Head of caudate nucleus (tissue), 42 donors: Measurements from ENCODE around the gene TFDP2.
"Not testable (repeated sequence)": the region's sequence is repeated elsewhere in the genome, so short reads cannot be mapped to it uniquely, and the experiment has no call there.

Experiments
- DNase-seq, 42 donors: peaks; one replicate each; pipeline versions ENCODE4 v3.0.0 to v3.0.0-alpha.2; 2020 to 2021; ENCODE audit warnings: mixed read lengths in 7 of 42
- intact Hi-C: fragments of 100-400 bp; cut with DNase I; formaldehyde crosslinking; loops from one replicate; pipeline ENCODE4 v1.15.0; 2022

TFDP2 gene

DNA sequence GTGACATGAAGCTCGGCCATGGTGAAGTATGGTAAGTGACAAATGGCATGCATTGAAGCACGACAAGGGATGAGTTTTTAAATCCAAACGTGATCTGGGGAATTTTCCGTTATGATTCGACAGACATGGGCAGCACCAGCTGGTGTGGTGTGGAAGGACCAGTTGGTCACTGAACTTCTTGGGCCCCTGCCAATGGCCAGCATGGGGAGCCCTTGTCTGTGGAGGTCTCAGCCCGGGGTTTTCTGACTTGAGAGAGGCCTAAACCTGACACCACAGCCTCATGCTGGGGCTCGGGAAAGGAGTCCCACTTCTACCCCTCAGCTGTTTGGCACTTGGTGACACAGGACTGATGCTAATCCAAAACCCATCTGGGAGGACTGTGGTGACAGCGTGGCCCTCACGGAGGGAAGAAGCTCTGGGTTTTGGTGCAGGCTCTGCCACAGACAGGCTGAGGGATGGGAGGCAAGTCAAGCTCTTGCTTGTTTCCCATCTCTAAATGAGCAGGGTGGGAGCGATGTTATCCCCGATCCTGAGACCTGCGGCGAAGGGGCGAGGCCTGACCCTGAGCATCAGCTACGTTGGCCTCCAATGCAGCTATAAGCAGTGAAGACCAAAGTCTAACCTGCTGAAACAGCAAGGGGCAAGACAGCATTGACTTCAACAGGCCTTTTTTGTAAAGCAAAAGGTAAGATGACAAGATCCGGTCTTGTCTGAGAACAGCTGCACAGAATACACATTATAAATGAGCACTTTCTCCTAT lies 203.4 kb downstream of the TFDP2 start:
- intact Hi-C loops, result no loop called here
- peak in 1 of 42 donors; percentile 3 for DNase-seq

DNA sequence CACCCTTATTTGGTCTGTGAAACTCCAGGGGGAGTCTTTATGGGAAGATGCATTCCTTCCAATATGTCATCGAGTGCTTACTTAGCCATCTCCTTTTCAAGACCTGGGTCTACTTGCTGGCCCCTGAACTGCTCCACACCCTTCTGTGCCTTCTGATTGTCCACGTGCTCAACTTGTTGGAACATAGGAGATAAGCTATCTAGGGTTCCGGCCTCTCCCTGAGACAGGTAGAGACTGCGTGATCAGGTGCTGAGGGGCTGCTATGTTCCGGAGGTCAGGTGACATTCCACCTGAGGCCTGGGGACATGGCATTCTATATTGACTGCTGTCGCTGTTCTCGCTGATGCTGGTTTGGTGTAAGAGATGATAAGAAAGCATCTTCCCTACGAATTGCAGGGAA lies 207.3 kb downstream of the TFDP2 start:
- DNase-seq, result no peak
- intact Hi-C loops, result no loop called here

DNA sequence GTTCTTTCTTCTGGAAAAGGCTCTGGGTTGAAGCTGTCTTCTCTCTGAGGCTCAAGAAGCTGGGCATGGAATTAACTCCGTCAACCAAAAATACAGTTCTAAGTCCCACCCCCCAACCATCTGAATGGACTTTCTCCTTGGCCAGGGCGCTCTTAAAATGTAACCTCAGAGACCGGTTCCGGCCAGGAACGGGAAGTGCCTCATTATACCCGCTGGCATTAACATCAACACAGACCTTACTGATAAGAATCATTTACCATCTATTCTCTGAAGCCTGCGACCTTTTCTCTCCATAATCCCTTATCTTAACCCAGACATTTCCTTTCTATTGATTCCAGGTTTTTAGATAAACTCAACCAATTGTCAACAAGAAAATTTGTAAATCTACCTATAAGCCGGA lies 208.3 kb downstream of the TFDP2 start:
- intact Hi-C loops, result no loop called here
- DNase-seq, result peak in 1 of 42 donors; percentile 5

DNA sequence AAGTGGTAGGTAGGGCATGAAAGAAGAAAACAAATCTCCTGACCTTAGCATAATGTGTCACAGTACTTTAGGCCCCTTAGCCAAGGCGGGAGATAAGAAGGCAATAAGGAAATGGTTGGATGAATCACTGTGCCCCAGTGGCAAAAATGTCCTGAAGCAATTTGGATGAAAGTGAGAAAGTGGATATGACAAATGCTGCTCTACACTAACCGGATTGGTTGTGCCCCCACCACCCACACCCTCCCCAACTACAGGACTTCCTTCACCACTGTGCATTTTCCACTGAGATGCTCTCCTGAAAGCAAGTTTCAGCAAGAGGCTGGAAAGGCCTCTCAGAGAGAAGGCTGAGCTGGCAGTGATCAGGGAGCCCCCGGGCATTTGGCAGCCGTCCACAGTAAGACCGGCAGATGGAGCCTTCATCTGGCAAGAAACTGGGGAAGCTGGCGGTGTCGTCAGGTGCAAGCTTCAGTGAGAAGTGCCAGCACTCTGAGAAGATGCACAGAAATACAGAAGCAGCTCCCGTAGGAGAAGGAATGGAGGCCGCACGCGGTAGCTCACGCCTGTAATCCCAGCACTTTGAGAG lies 209.1 kb downstream of the TFDP2 start:
- intact Hi-C loops, result no loop called here
- peak in 29 of 42 donors; percentile 6 to 56 (median 30) for DNase-seq

DNA sequence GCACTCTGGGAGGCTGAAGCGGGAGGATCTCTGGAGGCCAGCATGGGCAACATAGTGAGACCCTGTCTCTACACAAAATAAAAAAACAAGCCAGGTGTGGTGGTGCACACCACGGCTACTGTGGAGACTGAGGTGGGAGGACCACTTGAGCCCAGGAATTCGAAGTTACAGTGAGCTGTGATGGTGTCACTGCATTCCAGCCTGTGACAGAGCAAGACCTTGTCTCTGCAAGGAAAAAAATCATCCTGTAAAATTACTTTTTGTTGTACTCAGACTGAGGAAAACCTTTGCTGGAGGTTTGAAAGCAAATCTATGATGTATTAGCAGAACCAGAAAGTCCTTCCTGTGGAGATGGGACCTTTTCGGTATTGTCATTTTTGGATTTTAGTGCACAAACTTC lies 209.6 kb downstream of the TFDP2 start:
- intact Hi-C loops, result no loop called here
- peak in 1 of 42 donors; percentile 2 for DNase-seq

DNA sequence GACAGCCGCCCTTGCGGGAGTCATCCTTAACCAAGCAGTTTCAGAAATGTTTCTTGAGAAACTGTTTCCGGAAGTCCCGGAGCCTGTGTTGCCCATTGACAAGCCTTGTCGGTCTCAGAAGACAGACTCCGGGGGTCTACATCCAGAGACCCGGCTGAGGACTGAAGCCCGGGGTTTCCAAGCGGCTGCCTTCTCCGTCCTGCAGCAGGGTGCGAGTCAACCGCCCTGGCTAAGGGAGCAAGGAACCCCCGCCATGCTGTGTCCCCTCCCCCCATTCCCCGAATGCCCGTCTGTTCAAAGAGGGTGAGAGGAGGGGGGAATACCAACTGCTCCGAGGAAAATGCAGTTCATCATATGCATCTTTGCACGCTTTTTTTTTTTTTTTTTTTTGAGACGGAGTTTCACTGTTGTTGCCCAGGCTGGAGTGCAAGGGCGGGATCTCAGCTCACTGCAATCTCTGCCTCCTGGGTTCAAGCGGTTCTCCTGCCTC lies 211.3 kb downstream of the TFDP2 start:
- intact Hi-C loops, result no loop called here
- DNase-seq, result peak in 1 of 42 donors; percentile 10

DNA sequence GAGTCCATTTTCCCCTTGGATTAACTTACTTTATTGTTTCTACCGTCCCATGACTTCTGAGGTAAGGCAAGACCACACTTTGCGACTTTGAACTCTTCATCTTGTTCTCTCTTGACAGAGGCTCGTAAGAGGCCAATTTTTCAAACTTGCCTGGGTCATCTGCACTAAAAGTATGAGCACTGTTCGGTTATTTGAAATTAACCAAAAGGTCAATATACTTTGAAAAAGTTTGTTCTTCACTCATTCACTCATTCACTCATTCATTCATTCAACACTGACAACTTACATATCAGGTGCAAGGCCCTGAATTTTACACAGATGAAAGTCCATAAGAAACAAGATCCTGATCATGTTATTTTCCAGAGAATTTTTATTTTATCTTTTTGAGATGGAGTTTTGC lies 215.0 kb downstream of the TFDP2 start:
- intact Hi-C loops, result no loop called here

DNA sequence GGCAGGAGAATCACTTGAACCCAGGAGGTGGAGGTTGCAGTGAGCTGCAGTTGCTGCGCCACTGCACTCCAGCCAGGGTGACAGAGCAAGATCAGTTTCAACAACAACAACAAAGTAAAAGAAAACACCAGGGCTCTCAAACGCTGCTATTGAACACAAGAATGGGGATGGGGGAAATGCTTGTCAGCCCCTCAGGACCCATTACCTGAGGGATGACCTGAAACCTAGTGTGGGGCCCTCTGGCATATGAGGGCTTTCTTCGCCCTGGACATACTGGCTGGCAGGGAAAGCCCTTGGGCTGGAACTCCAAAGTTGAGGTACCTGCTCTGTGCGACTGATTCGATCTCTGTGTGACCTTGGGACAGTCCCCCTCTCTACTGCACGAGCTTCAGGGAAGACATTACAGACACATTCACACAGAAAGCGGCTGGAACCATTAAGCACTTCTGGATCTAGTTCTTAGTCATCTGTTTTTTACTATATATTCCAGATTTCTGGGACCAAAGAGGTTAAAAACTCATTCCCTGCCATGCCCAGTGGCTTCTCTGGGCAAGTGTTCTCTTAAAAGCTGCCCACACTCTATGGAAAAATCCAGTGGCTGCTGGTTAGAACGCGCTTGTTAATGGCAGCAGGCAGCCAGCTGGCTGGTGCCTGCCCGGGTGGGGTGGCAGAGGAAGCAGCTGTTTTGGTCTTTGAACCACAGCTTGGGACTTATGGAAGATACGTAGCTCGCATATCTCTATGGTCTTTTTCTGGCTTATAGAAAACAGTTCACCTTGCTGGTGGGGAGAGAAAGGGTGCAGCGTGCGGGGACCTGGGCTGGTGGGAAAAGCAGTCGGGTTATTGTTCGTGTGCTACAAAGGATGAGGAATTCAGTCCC lies 215.7 kb downstream of the TFDP2 start:
- peak in 1 of 42 donors; percentile 15 for DNase-seq
- intact Hi-C loops, result no loop called here

More for the DNA sequence above, 215.0 kb downstream of the TFDP2 start:
- no peak for DNase-seq

DNA sequence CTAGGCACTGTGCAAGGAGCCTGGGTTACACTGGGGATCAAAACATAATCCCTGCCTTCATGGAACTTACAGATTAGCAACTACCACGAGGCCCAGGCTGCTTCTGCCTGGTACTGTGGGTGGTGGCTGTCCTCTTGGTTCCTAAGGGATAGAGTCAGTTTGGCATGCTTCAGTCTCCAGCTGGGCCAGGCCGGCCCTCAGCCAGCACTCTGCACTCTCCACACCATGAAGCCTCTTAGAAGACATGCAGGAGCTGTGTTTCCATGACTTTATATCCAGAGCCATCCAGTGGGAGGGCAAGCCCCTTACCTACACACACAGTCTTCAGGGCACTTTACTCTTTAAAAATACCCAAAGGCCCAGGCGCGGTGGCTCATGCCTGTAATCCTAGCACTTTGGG lies 218.5 kb downstream of the TFDP2 start:
- intact Hi-C loops, result no loop called here
- DNase-seq, result peak in 1 of 42 donors; percentile 0

DNA sequence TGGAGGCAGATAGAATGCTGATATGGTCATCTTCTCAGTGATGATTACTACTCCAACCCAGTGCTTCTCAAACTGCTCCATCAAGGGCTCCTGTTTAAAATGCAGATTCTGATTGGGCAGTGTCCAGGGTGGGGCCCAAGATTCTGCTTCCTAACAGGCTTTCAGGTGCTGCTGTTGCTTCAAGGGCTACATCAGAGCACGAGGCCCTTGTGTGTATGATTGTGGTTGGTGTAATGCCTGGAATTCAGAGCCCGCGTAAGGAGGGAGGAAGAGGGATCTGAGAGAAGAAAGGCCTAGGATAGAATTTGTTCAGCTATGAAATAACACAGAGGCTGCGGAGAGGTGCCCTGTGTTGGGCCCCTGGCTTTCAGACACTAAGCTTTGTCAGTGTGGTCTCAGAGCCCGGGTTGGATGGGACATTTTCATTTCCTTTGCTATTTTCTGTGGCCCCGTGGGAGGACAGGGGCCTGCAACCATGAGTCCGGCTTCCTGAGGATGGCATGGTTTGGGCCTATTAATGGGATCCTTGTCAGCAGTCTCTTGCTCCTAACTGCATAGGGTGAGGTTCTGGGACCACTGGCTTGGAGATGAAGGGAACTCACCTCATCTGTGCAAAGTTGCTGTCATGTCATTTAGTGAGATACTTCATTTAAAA lies 219.9 kb downstream of the TFDP2 start:
- intact Hi-C loops, result no loop called here
- DNase-seq, result peak in 2 of 42 donors; percentile 0 to 4

DNA sequence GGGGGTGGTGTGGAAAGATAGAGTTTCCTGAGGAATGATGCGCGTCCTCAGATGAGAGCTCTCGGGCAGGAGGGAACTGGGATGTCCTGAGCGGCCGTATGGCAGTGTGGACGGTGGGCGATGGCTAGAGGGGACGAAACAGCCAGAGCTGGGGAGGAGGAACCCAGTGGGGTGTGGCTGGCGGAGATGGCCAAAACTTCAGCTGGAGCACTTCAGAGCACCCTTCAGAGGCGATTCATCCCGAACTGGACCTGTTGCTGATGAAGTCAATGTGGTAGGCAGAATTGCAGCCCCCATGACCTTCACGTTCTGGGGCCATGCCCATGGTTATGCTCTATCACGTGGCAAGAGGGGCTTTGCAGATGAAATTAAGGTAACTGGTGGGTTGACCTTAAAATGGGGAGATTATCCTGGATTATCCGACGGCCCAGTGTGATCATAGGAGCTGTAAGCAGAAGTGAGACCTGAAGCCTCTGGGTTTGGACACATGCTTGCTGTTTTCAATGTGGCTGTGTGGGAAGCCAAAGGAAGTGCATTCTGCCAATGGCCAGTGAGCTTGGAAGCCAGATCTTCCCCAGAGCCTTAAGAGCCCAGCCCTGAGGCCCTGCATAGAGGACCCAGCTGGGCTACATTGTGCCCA lies 220.6 kb downstream of the TFDP2 start:
- DNase-seq, result peak in 2 of 42 donors; percentile 6 to 19
- intact Hi-C loops, result no loop called here

DNA sequence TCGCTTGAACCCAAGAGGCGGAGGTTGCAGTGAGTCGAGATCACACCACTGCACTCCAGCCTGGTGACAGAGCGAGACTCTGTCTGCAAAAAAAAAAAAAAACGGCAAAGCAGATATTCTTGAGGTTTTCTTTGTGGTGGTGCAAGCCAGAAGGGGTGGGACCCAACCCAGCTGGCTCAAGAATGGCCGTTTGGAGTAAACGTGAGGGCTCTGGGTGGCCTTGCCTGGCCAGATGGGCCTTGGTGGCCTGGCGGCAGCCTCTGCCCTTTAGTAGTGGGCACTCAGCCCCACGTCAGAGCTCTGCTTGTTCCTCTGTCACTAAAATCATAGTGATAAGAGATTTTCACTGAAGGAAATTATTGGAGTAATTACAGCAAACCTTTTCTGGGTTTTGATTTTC lies 222.4 kb downstream of the TFDP2 start:
- peak in 1 of 42 donors; percentile 2 for DNase-seq
- intact Hi-C loops, result no loop called here

DNA sequence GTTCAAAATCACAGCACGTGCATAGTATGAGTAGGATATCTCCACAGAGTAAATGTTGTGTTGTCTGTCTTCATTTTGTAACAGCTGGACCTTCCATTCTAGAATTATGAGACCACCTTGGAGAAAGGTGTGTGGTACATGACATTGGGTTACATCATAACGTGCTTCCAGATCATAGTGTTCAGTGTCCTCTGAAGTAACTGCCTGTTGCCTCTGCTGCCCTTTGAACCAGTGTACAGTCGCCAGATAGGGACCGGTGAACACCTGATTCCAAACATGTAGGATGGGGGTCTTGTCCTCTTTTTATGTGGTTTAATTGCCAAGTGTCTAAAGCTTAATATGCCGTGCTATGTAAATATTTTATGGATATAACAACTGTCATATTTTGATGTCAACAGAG lies 223.7 kb downstream of the TFDP2 start:
- intact Hi-C loops, result not testable (repeated sequence)
- DNase-seq, result peak in 3 of 42 donors; percentile 1 to 14 (median 5)

DNA sequence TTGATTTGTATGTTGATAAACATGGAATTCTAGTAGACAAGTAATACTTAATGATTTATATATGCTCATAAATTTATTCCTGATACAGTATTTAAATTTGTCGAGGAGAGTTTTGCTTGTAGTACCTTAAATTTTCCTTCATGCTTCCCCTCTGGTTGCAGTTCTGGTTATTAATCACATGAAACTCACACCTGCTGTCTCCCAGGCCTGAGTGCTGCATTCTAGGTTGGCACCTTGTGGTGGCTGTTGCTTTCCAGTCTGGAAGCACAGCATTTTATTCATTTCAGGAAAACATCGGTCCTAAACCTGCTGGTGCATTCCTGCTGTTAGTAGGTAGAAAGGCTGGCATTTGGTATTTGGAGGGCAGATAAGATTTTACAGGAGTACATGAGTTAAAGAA lies 228.0 kb downstream of the TFDP2 start:
- DNase-seq, result no peak

DNA sequence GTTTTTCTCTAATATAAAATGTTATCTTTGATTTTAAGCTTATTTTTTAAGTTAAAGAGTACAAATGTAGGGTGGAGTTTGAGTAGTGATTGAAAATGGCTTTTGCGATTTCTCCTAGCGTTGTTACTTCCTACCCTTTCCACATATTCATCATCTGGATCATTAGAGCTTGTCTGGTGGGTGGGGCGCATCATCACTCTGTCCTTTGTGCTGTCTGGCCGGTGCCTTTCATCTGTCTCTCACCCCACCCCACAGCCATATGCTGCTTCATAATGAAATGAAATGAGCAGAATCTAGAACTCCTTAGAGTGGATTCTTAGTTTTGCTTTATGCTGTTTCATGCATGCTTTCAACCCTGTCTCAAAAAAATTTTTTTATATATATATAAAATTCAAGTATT lies 228.6 kb downstream of the TFDP2 start:
- DNase-seq, result no peak

More for the DNA sequence above, 228.0 kb downstream of the TFDP2 start:
- intact Hi-C loops, result no loop called here

DNA sequence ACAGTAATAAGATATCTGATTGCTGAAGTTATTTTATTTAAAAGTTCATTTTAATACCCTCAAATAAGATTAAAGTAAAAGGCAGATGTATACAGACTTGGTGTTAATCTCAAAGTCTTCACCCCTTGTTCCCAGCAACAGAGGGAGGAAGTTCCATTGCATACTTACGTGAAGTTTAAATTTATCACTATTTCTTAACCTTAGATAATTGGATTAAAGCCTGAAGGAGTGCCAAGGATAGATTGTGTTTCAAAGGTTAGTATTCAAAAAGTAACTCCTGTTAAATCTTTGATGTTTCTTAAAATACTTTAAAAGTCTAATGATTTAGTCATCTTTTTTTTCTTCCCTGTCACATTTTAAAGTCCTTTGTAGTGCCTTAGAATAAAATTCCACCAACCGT lies 233.6 kb downstream of the TFDP2 start:
- no peak for DNase-seq
- intact Hi-C loops, result no loop called here

More for the DNA sequence above, 228.6 kb downstream of the TFDP2 start:
- intact Hi-C loops, result no loop called here

DNA sequence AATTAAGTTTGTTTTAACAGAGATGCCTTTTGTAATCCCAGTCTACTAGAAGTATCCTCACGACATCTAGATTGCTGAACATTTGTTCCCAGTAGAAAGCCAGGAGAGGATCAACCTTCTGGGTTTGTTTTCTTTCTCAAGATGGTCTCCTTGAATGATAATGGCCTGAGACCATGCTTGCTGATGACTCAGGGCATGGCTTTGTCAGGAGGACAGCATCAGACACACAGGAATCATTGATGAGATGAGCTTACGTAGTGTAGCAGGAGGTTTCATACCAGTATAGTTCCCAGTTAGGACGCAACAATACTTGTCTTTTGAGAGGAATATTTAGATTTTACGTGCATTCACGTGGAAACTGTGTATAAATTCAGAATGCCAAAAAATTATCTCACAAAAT lies 234.3 kb downstream of the TFDP2 start:
- no peak for DNase-seq
- intact Hi-C loops, result no loop called here

DNA sequence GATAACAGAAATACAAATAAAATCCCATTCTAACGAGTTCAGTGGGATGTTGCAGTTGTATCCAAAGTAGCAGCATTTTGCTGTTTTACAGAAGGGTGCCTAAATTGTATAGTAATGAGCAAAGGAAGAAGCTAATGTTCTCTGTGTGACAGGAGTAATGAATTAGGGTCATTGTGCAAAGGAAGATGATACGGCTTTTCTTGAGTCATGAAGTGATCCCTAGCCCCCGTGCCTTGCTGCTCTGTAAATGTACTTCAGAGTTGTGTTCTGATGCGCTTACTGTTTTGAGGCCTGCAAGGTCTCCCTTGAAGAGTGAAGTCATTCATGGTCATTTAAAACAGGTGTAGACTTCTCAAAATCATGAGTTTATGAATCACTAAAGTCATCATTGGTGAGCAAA lies 235.0 kb downstream of the TFDP2 start:
- DNase-seq, result no peak
- intact Hi-C loops, result no loop called here
